BJ (cell line): ENCODE data around the gene TMPRSS12. TPM values are rescaled to one million over a fixed set of nuclear protein-coding genes. Genes with fewer than 3 reads are reported as not detected.
"Not testable (repeated sequence)": the region's sequence is repeated elsewhere in the genome, so short reads cannot be mapped to it uniquely, and the experiment has no call there.

Experiments used
- CTCF ChIA-PET: fragments of 350-600 bp; formaldehyde crosslinking; extraction: SDS; loops from one replicate; lab custom pipeline; 2021; ENCODE audit warnings: antibody characterized with exemption, inconsistent platforms; lab: Yijun Ruan, JAX
- POLR2A ChIA-PET: fragments of 300-600 bp; sonication (Branson Sonifier 250); formaldehyde crosslinking; extraction: SDS; loops from one replicate; lab custom pipeline; 2021; ENCODE audit warnings: antibody characterized with exemption; lab: Charles Lee
- DNase-seq: peaks from one replicate; pipeline ENCODE4 v3.0.0-alpha.2; 2011; ENCODE audit warnings: low read depth
- H3K27me3 ChIP-seq: 2 replicates; pipeline ENCODE4 v1.6.0; 2011; ENCODE audit warnings: low read length; ENCODE audit not compliant: control insufficient read depth, insufficient read depth
- H3K36me3 ChIP-seq: 2 replicates; pipeline ENCODE4 v1.5.1; 2011; ENCODE audit warnings: low read length; ENCODE audit not compliant: control insufficient read depth, insufficient read depth
- H3K4me3 ChIP-seq: 2 replicates; pipeline ENCODE4 v1.5.1; 2011; ENCODE audit warnings: low read depth, mild to moderate bottlenecking, control low read depth, low read length
- polyA plus RNA-seq: library from polyadenylated mRNA; depleted of rRNA; stranded (reverse); fragments of >200 nt; gene quantifications from 2 replicates; pipeline ENCODE4 v1.2.3, GENCODE V29; 2011
- TF ChIP-seq, protein P1 (sequence below): IDR thresholded peaks from 2 replicates; pipeline ENCODE4 v1.5.1; 2011; ENCODE audit warnings: low read depth, mild to moderate bottlenecking, control low read depth, inconsistent platforms, low read length, moderate library complexity; ENCODE audit not compliant: insufficient read depth

TMPRSS12 gene
- polyA plus RNA-seq, 1 experiment, result not detected

DNA sequence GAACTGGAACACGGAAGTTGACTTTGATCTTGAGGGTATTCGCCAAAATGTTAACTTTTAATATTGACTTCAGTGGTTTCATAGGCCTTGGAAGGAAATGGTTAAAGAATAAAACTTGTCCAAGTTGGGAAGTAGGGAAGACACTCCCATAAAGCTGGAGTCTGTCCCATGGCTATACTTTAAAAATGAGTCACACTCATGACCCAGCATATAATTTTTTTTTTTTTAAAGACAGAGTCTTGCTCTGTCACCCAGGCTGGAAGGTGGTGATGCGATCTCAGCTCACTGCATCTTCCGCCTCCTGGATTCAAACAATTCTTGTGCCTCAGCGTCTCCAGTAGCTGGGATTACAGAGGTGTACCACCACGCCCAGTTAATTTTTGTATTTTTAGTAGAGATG lies 19.6 kb downstream of the TMPRSS12 start:
- CTCF ChIA-PET, result interaction anchor here (0.7 kb wide), 1 partner anchor 23 kb away, joined by 3 read pairs; no protein-coding TSS in a partner anchor
- Histone ChIP-seq H3K4me3 (no peak overlapping the region), H3K27me3 (no peaks in the 10 kb centered on the region), H3K36me3 (no peaks in the 10 kb centered on the region)
- DNase-seq, result peak; percentile 28
- POLR2A ChIA-PET, result no interaction called here
- TF ChIP-seq, protein P1, sequence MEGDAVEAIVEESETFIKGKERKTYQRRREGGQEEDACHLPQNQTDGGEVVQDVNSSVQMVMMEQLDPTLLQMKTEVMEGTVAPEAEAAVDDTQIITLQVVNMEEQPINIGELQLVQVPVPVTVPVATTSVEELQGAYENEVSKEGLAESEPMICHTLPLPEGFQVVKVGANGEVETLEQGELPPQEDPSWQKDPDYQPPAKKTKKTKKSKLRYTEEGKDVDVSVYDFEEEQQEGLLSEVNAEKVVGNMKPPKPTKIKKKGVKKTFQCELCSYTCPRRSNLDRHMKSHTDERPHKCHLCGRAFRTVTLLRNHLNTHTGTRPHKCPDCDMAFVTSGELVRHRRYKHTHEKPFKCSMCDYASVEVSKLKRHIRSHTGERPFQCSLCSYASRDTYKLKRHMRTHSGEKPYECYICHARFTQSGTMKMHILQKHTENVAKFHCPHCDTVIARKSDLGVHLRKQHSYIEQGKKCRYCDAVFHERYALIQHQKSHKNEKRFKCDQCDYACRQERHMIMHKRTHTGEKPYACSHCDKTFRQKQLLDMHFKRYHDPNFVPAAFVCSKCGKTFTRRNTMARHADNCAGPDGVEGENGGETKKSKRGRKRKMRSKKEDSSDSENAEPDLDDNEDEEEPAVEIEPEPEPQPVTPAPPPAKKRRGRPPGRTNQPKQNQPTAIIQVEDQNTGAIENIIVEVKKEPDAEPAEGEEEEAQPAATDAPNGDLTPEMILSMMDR, result no peak

DNA sequence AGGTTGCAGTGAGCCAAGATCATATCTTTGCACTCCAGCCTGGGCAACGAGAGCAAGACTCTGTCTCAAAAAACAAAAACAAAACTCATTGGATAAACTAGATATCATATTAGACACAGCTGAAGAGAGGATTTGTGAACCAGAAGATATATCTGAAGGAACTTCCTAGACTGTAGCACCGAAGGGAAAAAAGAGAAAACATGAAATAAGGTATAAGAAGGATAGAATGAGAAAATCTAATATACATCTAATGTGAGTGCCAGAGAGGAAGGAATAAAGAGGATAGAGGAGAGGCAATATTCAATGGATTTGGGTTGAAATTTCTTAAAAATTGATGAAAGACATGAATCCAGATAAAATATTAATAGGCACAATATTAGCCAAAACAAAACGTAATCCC lies 22.5 kb downstream of the TMPRSS12 start:
- no peak for DNase-seq
- TF ChIP-seq, protein P1, result no peak
- Histone ChIP-seq H3K4me3 (no peak overlapping the region), H3K27me3 (no peaks in the 10 kb centered on the region), H3K36me3 (no peaks in the 10 kb centered on the region)
- POLR2A ChIA-PET, result no interaction called here
- CTCF ChIA-PET, result no interaction called here

DNA sequence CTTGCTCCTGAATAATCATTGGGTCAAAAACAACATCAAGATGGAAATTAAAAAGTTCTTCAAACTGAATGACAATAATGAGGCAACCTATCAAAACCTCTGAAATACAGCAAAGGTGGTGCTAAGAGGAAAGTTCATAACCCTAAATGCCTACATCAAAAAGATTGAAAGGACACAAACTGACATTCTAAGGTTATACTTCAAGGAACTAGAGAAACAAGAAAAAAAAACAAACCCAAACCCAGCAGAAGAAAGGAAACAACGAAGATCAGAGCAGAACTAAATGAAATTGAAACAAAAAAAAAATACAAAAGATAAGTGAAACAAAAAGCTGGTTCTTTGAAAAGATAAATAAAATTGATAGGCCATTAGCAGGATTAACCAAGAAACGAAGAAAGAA lies 26.2 kb downstream of the TMPRSS12 start:
- POLR2A ChIA-PET, H3K36me3 ChIP-seq, H3K27me3 ChIP-seq, H3K4me3 ChIP-seq, DNase-seq: not testable (repeated sequence)
- CTCF ChIA-PET, result interaction anchor here (0.6 kb wide), 1 partner anchor 452 kb away, joined by 3 read pairs; no protein-coding TSS in a partner anchor

DNA sequence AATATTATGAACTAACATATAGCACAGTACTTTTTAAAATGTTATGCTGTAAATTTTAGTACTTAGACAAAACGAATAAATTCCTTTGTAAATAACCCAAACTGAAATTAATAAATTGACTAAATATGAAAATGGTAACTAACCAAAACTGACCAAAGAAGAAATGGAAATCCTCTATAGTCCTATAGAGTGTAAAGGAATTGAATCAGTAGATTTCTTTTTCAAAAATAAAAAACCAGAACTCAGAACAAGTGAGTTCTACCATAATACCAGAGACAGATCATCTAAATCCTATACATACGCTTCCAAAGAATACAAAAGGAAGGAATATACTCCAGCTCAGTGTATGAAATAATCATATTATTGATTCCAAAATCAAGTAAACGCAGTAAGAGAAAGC lies 39.8 kb downstream of the TMPRSS12 start:
- Histone ChIP-seq H3K36me3 (no peaks in the 10 kb centered on the region), H3K4me3 (no peak overlapping the region), H3K27me3 (no peaks in the 10 kb centered on the region)
- ChIA-PET CTCF (interaction anchor here (0.6 kb wide), 1 partner anchor 462 kb away, joined by 3 read pairs; no protein-coding TSS in a partner anchor), POLR2A (no interaction called here)
- no peak for DNase-seq
- TF ChIP-seq, protein P1, result no peak

DNA sequence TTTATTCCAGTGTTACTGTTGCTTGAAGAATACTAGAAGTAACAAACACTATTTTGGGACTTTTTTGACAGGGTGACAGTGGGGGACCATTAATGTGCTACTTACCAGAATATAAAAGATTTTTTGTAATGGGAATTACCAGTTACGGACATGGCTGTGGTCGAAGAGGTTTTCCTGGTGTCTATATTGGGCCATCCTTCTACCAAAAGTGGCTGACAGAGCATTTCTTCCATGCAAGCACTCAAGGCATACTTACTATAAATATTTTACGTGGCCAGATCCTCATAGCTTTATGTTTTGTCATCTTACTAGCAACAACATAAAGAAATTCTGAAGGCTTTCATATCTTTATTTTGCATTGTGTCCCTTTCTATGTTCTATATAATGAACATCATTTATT lies 44.5 kb downstream of the TMPRSS12 start:
- no peaks in the 10 kb centered on the region for H3K36me3 ChIP-seq
- no peaks in the 10 kb centered on the region for H3K27me3 ChIP-seq
- H3K4me3 ChIP-seq, result no peak overlapping the region
- ChIA-PET POLR2A (no interaction called here), CTCF (interaction anchor here (1.5 kb wide), 1 partner anchor 8 kb away, joined by 3 read pairs; no protein-coding TSS in a partner anchor)
- no peak for DNase-seq
- TF ChIP-seq, protein P1, result no peak

DNA sequence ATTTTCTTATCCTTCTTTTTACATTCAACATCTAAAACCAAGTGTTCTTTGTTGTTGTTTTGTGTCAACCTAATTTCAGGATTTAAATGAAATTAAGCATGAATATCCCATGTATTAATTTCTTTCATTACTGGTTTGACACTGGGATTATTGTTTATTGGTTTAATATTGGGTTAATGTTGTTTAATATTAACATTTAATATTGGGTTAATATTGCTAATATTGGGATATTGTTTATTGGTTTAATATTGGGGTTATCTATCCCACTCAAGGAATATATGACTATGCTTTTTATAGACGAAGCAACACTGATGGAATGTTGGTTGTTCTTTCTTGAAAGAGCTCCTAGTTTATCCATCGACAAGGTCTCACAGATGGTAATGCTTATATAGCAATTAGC lies 45.9 kb downstream of the TMPRSS12 start:
- ChIA-PET CTCF (interaction anchor here (1.5 kb wide), 1 partner anchor 10 kb away, joined by 3 read pairs; no protein-coding TSS in a partner anchor), POLR2A (no interaction called here)
- DNase-seq, result no peak
- Histone ChIP-seq H3K27me3 (no peaks in the 10 kb centered on the region), H3K4me3 (no peak overlapping the region), H3K36me3 (no peaks in the 10 kb centered on the region)
- TF ChIP-seq, protein P1, result no peak
